HepG2 (cell line): ENCODE results near the gene MAS1L.

Experiments
- IRF2 ChIP-seq: IDR thresholded peaks from 2 replicates; pipeline ENCODE4 v1.6.1; 2018; ENCODE audit warnings: missing genetic modification reagents, missing compliant biosample characterization
- JUND ChIP-seq: sonication (generic); formaldehyde crosslinking; IDR thresholded peaks from 2 replicates; pipeline ENCODE4 v1.8.0; 2022; ENCODE audit warnings: mild to moderate bottlenecking, missing genetic modification reagents
- POLR2A ChIP-seq, 2 experiments: IDR thresholded peaks; 2 replicates each; pipeline ENCODE4 v1.6.1; 2011; ENCODE audit warnings: low read depth in 2 of 2, low read length in 2 of 2, mild to moderate bottlenecking in 1 of 2, moderate library complexity in 1 of 2; ENCODE audit not compliant: insufficient read depth in 1 of 2

DNA sequence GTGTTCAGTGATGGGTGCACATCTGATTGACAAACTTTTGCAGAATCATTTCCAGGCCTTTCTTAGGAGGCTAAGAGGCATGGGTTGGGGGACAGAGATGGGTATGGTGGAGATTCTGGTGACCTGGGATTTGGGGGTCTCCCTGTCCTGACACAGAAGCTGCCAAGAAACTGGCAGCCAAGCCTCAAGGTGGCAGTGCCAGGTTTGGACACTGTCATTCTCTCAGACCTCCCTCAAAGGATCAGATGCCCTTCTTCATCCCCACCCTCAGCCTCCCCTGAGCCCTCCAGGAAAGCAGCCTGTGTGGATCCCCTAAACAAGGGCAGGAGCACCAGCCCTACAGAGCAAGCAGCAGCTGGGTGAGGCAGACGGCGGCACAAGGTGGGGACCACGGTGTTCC, 18.1 kb upstream of the MAS1L start:
- TF ChIP-seq IRF2, result no peak
- TF ChIP-seq JUND (CRISPR knock-in tag), result no peak
- no peak for TF ChIP-seq POLR2A (IDR thresholded peaks at IDR 0.05; ENCODE audit: insufficient read depth in 1 of 2, low read depth in 2 of 2, low read length in 2 of 2)
